ENCODE data around the gene ST8SIA1.
"Not testable (repeated sequence)": the region's sequence is repeated elsewhere in the genome, so short reads cannot be mapped to it uniquely, and the experiment has no call there.

ST8SIA1 gene

DNA sequence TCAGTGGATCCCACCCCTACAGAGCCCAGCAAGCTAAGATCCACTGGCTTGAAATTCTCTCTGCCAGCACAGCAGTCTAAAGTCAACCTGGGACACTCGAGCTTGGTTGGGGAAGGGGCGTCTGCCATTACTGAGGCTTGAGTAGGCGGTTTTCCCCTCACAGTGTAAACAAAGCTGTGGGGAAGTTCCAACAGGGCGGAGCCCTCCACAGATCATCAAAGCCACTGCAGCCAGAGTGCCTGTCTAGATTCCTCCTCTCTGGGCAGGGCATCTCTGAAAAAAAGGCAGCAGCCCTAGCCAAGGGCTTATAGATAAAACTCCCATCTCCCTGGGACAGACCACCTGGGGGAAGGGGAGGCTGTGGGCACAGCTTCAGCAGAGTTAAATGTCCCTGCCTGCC lies 187.8 kb downstream of the ST8SIA1 start:
- not testable (repeated sequence) for DNase-seq

Measured in NCI-H1930 (cell line).